HepG2 (cell line): ENCODE data around the gene RPL4. TPM values are rescaled to one million over a fixed set of nuclear protein-coding genes. Genes with fewer than 3 reads are reported as not detected.

Experiments used
- ATAC-seq: fragments of 200-7000 bp; cut with Tn5 transposase; 3 replicates; pipeline ENCODE4 v1.9.1; 2020; ENCODE audit warnings: mild to moderate bottlenecking, moderate library complexity
- BruUV-seq: library from RNA; stranded (reverse); fragments of 400-500 nt; replicated peaks from 2 replicates; lab custom pipeline; 2021; lab: Mats Ljungman, UMichigan
- CTCF ChIA-PET: fragments of 300-600 bp; formaldehyde crosslinking; extraction: SDS; loops from one replicate; lab custom pipeline; 2021; ENCODE audit warnings: low total read pairs, inconsistent platforms, low intra/inter-chr PET ratio; lab: Yijun Ruan, JAX
- POLR2A ChIA-PET: fragments of 350-600 bp; sonication (Branson Sonifier 250); formaldehyde crosslinking; loops from one replicate; lab custom pipeline; 2020; ENCODE audit warnings: antibody characterized with exemption, inconsistent platforms; lab: Yijun Ruan, JAX
- DNase-seq: peaks from one replicate; pipeline ENCODE4 v3.0.0-alpha.2; 2015; ENCODE audit warnings: low spot score
- FAIRE-seq: peaks from 3 replicates; lab custom pipeline; 2011; peaks lifted over from hg19 to GRCh38; lab: Jason Lieb, UNC
- H2AFZ ChIP-seq: one replicate; pipeline ENCODE4 v1.6.1; 2011; ENCODE audit warnings: low read length, inconsistent platforms
- H3K27ac ChIP-seq: fragments of 300-600 bp; 3 replicates; pipeline ENCODE4 v1.8.0; 2011; ENCODE audit warnings: mixed run types, mild to moderate bottlenecking, mixed read lengths, low read length, inconsistent platforms; ENCODE audit not compliant: insufficient read depth; ENCODE audit errors: extremely low read length
- H3K27me3 ChIP-seq, 2 experiments: fragments of 200-600 bp in 1 of 2; 2 replicates in 1 of 2; 3 replicates in 1 of 2; pipeline versions ENCODE4 v1.6.0 to v1.8.0; 2011; ENCODE audit warnings: low read length in 2 of 2, mild to moderate bottlenecking in 2 of 2, moderate library complexity in 2 of 2, inconsistent platforms in 1 of 2; ENCODE audit not compliant: insufficient read depth in 2 of 2, control insufficient read depth in 1 of 2
- H3K36me3 ChIP-seq, 2 experiments: fragments of 200-600 bp in 1 of 2; replicated peaks in 1 of 2; 2 replicates in 1 of 2; 3 replicates in 1 of 2; pipeline versions ENCODE4 v1.5.1 to v1.8.0; 2011; ENCODE audit warnings: low read length in 2 of 2, inconsistent platforms in 1 of 2; ENCODE audit not compliant: insufficient read depth in 2 of 2, control insufficient read depth in 1 of 2
- H3K4me1 ChIP-seq: 2 replicates; pipeline ENCODE4 v1.5.1; 2012; ENCODE audit warnings: low read length, inconsistent platforms; ENCODE audit not compliant: insufficient read depth
- H3K4me2 ChIP-seq: 2 replicates; pipeline ENCODE4 v1.6.0; 2011; ENCODE audit warnings: low read depth, low read length, inconsistent platforms
- H3K4me3 ChIP-seq, 3 experiments: fragments of 200-600 bp in 1 of 3; sonication (generic), shearing (Covaris generic) in 1 of 3; replicated peaks in 1 of 3; 2 replicates each; pipeline ENCODE4 v1.5.1; 2011 to 2016; ENCODE audit warnings: low read length in 3 of 3, inconsistent platforms in 2 of 3, low read depth in 2 of 3, mild to moderate bottlenecking in 2 of 3, control low read depth in 1 of 3, mixed read lengths in 1 of 3; ENCODE audit not compliant: insufficient read depth in 1 of 3
- H3K79me2 ChIP-seq: one replicate; pipeline ENCODE4 v1.6.1; 2011; ENCODE audit warnings: low read length, inconsistent platforms; ENCODE audit not compliant: insufficient read depth
- H3K9ac ChIP-seq: 2 replicates; pipeline ENCODE4 v1.6.0; 2011; ENCODE audit warnings: mild to moderate bottlenecking, low read depth, low read length, inconsistent platforms; ENCODE audit not compliant: insufficient read depth
- H3K9me3 ChIP-seq: 2 replicates; pipeline ENCODE4 v1.5.1; 2012; ENCODE audit warnings: mild to moderate bottlenecking, low read length
- H4K20me1 ChIP-seq: 2 replicates; pipeline ENCODE4 v1.6.0; 2011; ENCODE audit warnings: inconsistent platforms, mild to moderate bottlenecking, low read length, moderate library complexity; ENCODE audit not compliant: insufficient read depth
- ATF7 ChIP-seq, 2 experiments: fragments of 450-650 bp in 1 of 2; sonication (generic) in 1 of 2; formaldehyde crosslinking in 1 of 2; IDR thresholded peaks; 2 replicates each; pipeline versions ENCODE4 v1.4.0 to v1.6.1; 2016 to 2020; ENCODE audit warnings: antibody characterized with exemption in 1 of 2, mild to moderate bottlenecking in 1 of 2, missing genetic modification reagents in 1 of 2
- GABPA ChIP-seq, 2 experiments: IDR thresholded peaks; 2 replicates each; pipeline ENCODE4 v1.6.1; 2011 to 2016; ENCODE audit warnings: low read depth in 2 of 2, low read length in 1 of 2, missing biosample characterization in 1 of 2, missing genetic modification characterization in 1 of 2
- GATAD1 ChIP-seq: IDR thresholded peaks from 2 replicates; pipeline ENCODE4 v1.6.1; 2016; ENCODE audit warnings: missing genetic modification reagents, missing compliant biosample characterization
- NFIB ChIP-seq: sonication (generic); formaldehyde crosslinking; IDR thresholded peaks from 2 replicates; pipeline ENCODE4 v1.9.0; 2021; ENCODE audit warnings: missing genetic modification reagents, mild to moderate bottlenecking, borderline replicate concordance
- PITX1 ChIP-seq: sonication (generic); formaldehyde crosslinking; IDR thresholded peaks from 2 replicates; pipeline ENCODE4 v1.5.1; 2020; ENCODE audit warnings: mild to moderate bottlenecking, missing genetic modification reagents
- RAD51 ChIP-seq: fragments of 450-650 bp; IDR thresholded peaks from 2 replicates; pipeline ENCODE4 v1.6.1; 2016; ENCODE audit warnings: borderline replicate concordance
- SIX4 ChIP-seq: sonication (generic); formaldehyde crosslinking; IDR thresholded peaks from 2 replicates; pipeline ENCODE4 v1.4.0; 2020; ENCODE audit warnings: missing genetic modification reagents
- ZFYVE20 ChIP-seq: sonication (generic); formaldehyde crosslinking; IDR thresholded peaks from 2 replicates; pipeline ENCODE4 v1.8.0; 2023; ENCODE audit warnings: low read depth, mild to moderate bottlenecking, moderate library complexity, missing genetic modification reagents, borderline replicate concordance
- ZNF256 ChIP-seq: sonication (generic); formaldehyde crosslinking; conservative IDR thresholded peaks from 2 replicates; pipeline ENCODE4 v1.4.0; 2020; ENCODE audit warnings: missing genetic modification reagents
- ZNF367 ChIP-seq: sonication (generic); formaldehyde crosslinking; IDR thresholded peaks from 2 replicates; pipeline ENCODE4 v1.4.0; 2020; ENCODE audit warnings: missing genetic modification reagents, borderline replicate concordance
- ZNF460 ChIP-seq: sonication (generic); formaldehyde crosslinking; IDR thresholded peaks from 2 replicates; pipeline ENCODE4 v1.5.1; 2020; ENCODE audit warnings: missing genetic modification reagents, mild to moderate bottlenecking, borderline replicate concordance
- ZNF558 ChIP-seq: sonication (generic); formaldehyde crosslinking; IDR thresholded peaks from 2 replicates; pipeline ENCODE4 v1.9.0; 2022; ENCODE audit warnings: mild to moderate bottlenecking, missing genetic modification reagents, borderline replicate concordance
- WGBS: methylation state at CpG from one replicate; pipeline ENCODE4 v1.1.6; 2017; ENCODE audit warnings: low lambda C conversion rate; 5-methylcytosine and 5-hydroxymethylcytosine counted together
- in situ Hi-C: cut with HindIII; loops from 2 replicates; pipeline ENCODE4 v1.10.0; 2017; ENCODE audit warnings: low pct_unique_long_range_greater_than_20kb; ENCODE audit not compliant: extremely low pct_ligation_motif_present
- intact Hi-C: fragments of 100-400 bp; cut with micrococcal nuclease; formaldehyde crosslinking; loops from one replicate; pipeline ENCODE4 v1.10.0; 2022; ENCODE audit not compliant: unreplicated experiment
- polyA plus RNA-seq, 8 experiments: library from polyadenylated mRNA; depleted of rRNA in 3 of 8; stranded (reverse) in 7 of 8; unstranded in 1 of 8; fragments of >200 nt; fragmentation: Illumina TruSeq in 4 of 8; extraction: Trizol in 4 of 8; gene quantifications; 2 replicates each; pipeline versions ENCODE4 v1.2.1 to v1.2.3, GENCODE V29; 2011 to 2016; ENCODE audit warnings: low read depth in 4 of 8, missing spikeins in 1 of 8, mixed read lengths in 1 of 8; ENCODE audit not compliant: insufficient read depth in 1 of 8
- total RNA-seq, 5 experiments: library from RNA; depleted of rRNA; stranded (reverse); fragments of >200 nt; fragmentation: Illumina TruSeq; extraction: Trizol; gene quantifications; 2 replicates each; pipeline ENCODE4 v1.2.3, GENCODE V29; 2016; ENCODE audit warnings: low read depth in 1 of 5
- TF ChIP-seq, protein P1 (sequence below): sonication (generic); formaldehyde crosslinking; conservative IDR thresholded peaks from 2 replicates; pipeline ENCODE4 v1.4.0; 2020; ENCODE audit warnings: mild to moderate bottlenecking, missing genetic modification reagents, moderate library complexity
- TF ChIP-seq, protein P2 (sequence below): sonication (generic); formaldehyde crosslinking; conservative IDR thresholded peaks from 2 replicates; pipeline ENCODE4 v1.5.0; 2020; ENCODE audit warnings: missing genetic modification reagents

The RPL4 gene
- total and polyA plus RNA-seq, 2 of the 13 experiments (the other 11 are each of a cell fraction or from before 2014, with no cell fraction given): 3,630 to 3,960 TPM

GRCh38 chr15:66477011-66477410 lies 27.6 kb downstream of the RPL4 start:
- no TSS peak for BruUV-seq
- Histone ChIP-seq H3K27ac (no peak overlapping the region), H3K9me3 (no peaks in the 10 kb centered on the region), H3K4me3 (no peak overlapping the region), H3K4me2 (no peak overlapping the region), H3K4me1 (peaks cover 12% of the 10 kb centered on the region), H2AFZ (no peak overlapping the region), H3K27me3 (no peaks in the 10 kb centered on the region), H4K20me1 (no peaks in the 10 kb centered on the region), H3K79me2 (no peaks in the 10 kb centered on the region), H3K9ac (no peak overlapping the region), H3K36me3 (peaks cover 7 to 12% of the 10 kb centered on the region in 2 experiments; a peak in 4 of 5 replicates)
- intact Hi-C loops: no loop called here
- no peak for DNase-seq
- POLR2A ChIA-PET: no interaction called here
- no peak for FAIRE-seq
- 94% methylated on average over 2 of the region's 2 CpGs for WGBS
- TF ChIP-seq ZNF558 (CRISPR knock-in tag) (no peak), ATF7 (IDR thresholded peaks at IDR 0.05) (no peak), ATF7 (CRISPR knock-in tag; IDR thresholded peaks at IDR 0.05) (no peak), RAD51 (no peak), ZNF256 (no peak), ZFYVE20 (CRISPR knock-in tag) (no peak), GABPA (IDR thresholded peaks at IDR 0.05; ENCODE audit: low read depth, low read length) (no peak), GABPA (CRISPR knock-in tag; IDR thresholded peaks at IDR 0.05; ENCODE audit: low read depth) (no peak), ZNF460 (CRISPR knock-in tag) (no peak), ZNF367 (no peak), PITX1 (no peak), NFIB (CRISPR knock-in tag) (no peak), SIX4 (CRISPR knock-in tag) (no peak), GATAD1 (CRISPR knock-in tag) (no peak)
- TF ChIP-seq, protein P1, sequence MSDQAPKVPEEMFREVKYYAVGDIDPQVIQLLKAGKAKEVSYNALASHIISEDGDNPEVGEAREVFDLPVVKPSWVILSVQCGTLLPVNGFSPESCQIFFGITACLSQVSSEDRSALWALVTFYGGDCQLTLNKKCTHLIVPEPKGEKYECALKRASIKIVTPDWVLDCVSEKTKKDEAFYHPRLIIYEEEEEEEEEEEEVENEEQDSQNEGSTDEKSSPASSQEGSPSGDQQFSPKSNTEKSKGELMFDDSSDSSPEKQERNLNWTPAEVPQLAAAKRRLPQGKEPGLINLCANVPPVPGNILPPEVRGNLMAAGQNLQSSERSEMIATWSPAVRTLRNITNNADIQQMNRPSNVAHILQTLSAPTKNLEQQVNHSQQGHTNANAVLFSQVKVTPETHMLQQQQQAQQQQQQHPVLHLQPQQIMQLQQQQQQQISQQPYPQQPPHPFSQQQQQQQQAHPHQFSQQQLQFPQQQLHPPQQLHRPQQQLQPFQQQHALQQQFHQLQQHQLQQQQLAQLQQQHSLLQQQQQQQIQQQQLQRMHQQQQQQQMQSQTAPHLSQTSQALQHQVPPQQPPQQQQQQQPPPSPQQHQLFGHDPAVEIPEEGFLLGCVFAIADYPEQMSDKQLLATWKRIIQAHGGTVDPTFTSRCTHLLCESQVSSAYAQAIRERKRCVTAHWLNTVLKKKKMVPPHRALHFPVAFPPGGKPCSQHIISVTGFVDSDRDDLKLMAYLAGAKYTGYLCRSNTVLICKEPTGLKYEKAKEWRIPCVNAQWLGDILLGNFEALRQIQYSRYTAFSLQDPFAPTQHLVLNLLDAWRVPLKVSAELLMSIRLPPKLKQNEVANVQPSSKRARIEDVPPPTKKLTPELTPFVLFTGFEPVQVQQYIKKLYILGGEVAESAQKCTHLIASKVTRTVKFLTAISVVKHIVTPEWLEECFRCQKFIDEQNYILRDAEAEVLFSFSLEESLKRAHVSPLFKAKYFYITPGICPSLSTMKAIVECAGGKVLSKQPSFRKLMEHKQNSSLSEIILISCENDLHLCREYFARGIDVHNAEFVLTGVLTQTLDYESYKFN: no peak
- TF ChIP-seq, protein P2, sequence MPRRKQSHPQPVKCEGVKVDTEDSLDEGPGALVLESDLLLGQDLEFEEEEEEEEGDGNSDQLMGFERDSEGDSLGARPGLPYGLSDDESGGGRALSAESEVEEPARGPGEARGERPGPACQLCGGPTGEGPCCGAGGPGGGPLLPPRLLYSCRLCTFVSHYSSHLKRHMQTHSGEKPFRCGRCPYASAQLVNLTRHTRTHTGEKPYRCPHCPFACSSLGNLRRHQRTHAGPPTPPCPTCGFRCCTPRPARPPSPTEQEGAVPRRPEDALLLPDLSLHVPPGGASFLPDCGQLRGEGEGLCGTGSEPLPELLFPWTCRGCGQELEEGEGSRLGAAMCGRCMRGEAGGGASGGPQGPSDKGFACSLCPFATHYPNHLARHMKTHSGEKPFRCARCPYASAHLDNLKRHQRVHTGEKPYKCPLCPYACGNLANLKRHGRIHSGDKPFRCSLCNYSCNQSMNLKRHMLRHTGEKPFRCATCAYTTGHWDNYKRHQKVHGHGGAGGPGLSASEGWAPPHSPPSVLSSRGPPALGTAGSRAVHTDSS (CRISPR knock-in tag): no peak
- in situ Hi-C loops: loop anchor here (25.0 kb wide), 1 partner anchor 90 kb away; the partner anchor contains the start of gene MAP2K1
- CTCF ChIA-PET: no interaction called here
- ATAC-seq: no peak
